Effector CD4-positive, alpha-beta T cell (primary cell): ENCODE data around the gene ADCY2.
A peak's percentile ranks its signal among the peaks of the same experiment; 100 is the strongest.

ENCODE experiments used
- DNase-seq: peaks from one replicate; pipeline ENCODE4 v3.0.0-alpha.2; 2020

Gene ADCY2

GRCh38 chr5:7849681-7850394 lies 453.9 kb downstream of the ADCY2 start:
- no peak for DNase-seq

DNA sequence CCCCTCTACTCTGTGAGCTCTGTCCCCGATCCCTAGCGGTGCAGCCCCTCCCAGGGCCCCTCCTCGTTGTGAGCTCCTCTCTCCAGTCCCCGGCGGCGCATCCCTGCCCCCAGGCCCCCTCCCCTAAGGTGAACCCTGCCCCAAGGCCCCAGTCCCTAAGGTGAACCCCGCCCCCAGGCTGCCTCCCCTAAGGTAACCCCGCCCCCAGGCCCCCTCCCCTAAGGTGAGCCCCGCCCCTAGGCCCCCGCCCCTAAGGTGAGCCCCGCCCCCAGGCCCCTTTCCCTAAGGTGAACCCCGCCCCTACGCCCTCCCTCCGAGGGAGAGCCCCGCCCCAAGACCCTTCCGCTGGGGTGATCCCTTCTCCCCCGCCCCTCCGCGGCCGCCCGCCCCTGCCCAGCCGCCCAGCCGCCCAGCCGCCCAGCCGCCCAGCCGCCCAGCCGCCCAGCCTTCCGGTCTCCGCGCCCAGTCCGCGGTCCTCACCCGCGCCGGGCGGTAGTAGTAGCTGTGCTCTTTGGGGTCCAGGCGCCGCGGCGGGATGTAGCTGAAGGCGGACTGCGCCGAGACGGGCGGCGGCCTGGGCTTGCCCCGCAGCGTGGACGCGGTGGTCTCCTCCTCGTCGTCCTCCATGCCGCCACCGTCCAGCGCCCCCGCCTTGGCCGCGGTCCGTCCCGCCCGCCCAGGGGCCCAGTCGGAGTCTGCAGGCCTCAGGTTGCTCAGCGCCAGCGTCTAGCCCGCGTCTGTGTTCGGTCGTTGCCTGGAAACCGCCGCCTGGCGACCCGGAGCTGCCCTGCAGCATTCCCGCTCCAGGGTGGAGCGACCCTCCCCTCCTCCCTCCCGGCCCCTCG lies 454.7 kb downstream of the ADCY2 start, which contains the start of gene CFAP90:
Gene CFAP90 (minus strand): TSS at position 739 of the 845 bp plus-strand sequence. CDS start 112 bp downstream, at position 627.
- peak; percentile 20 for DNase-seq

- no peak for DNase-seq
Observed at GRCh38 chr5:7851240-7851592, 455.3 kb downstream of the ADCY2 start.

GRCh38 chr5:7851617-7852289 lies 455.8 kb downstream of the ADCY2 start:
- DNase-seq: no peak

GRCh38 chr5:7852542-7852941 lies 456.6 kb downstream of the ADCY2 start:
- DNase-seq: no peak

GRCh38 chr5:7852988-7853387 lies 457.1 kb downstream of the ADCY2 start:
- DNase-seq: no peak

DNA sequence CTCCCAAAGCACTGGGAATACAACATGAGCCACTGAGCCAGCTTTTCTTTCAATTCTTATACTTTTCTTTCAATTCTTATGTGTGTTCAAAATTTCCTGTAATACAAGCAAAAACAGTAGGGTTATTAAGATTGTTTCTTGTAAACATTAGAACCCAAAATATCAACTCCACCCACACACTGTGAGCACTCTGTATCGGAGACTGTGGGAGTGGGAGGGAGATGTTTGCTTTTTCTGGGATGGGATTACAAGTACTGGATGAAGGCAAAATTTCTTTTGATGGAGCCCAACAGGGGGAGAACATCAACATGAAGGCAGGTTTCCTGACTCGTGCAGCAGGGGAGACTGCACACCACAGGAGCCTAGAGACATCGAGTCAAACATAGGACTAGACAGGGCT lies 459.7 kb downstream of the ADCY2 start:
- no peak for DNase-seq

DNA sequence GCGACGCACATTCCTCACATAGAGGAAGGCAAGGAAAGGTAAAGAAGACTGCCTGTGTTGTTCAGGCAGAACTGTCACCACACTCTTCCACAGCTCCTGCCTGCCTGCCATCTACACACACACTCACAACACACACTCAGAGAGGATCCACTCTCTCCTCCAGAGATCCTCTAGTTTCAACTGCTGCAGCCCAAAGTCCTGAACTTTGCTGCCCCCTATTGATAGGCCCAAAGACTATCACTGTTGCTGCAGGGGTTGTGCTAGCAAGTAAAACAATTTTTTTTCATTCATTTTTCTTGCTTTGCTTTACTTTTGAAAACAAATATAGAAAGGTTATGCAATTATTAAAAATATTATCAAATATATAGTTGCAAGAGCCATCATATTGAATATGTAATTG lies 460.9 kb downstream of the ADCY2 start:
- DNase-seq: no peak

DNA sequence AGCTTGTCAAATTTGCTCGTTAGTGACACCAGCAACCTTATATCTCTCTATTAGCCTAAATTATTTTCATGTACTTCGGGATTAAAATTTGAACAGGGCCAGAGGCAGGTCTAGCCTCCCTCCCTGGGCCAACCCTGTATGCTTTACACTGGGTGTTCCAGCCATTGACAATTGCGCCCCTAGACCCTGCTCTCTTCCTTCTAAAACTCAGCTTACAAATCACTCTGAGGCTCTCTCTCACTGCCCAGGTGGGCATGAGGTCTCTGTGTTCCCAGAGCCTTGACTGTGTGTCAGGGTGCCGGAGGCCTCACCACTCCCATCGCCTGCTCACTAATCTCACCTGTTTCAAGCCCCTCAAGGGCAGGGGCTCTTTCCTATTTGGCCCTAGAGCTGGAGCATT lies 461.4 kb downstream of the ADCY2 start:
- no peak for DNase-seq

- no peak for DNase-seq
Observed at GRCh38 chr5:7857926-7858632, 462.1 kb downstream of the ADCY2 start.

DNA sequence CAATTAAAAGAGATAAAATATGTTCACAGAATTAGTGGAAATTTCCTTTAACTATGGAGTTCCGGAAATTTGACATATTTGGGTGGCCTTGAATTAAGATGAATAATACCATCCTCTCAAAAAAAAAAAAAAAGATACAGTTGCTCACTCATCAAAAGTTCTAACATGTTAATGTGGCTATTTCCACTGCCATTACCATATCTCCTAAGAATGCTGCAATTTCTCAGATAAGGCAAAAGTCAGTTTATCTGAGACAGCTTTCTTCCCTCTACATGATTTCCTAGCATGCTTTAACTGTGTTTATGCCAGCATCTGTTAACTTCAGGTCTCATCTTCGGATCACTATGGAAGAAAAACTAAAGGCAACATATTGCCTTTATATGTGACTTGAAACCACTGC lies 470.3 kb downstream of the ADCY2 start:
- no peak for DNase-seq

DNA sequence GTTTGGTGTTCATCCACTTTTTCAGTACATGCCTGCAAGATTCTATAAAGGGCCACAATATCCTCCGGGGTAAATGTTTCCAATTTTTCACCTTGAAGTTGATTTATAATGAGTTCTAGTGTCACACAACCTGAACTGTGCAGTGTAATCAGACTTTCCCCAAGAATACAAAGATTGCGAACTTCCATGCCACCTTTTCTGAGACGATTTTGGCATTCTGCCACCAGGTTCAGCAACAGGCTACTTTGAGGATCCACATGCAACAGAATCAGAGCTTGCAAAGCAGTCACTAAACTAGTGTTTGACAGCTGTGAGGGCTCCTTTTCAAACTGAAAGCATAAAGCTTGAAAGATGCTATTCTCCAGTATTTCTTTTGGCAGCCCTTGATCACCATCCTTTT lies 471.3 kb downstream of the ADCY2 start:
- no peak for DNase-seq

DNA sequence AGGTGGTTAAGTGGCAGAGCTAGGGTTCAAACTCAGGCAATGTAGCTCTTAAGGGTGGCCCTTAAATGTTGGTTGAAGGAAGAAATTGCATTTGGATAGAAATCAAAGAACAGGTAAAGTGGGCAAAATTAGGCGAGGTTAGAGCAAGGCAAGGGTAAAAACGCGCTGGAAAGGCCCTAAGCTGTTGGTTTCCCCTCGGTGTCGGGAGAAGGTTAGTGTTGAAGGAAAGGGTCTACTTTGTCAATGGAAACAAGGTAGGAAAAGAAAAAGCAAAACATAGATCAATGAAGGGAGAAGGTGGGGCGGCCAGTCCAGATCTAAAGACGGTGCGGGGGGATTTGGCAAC lies 472.5 kb downstream of the ADCY2 start:
- DNase-seq: no peak

DNA sequence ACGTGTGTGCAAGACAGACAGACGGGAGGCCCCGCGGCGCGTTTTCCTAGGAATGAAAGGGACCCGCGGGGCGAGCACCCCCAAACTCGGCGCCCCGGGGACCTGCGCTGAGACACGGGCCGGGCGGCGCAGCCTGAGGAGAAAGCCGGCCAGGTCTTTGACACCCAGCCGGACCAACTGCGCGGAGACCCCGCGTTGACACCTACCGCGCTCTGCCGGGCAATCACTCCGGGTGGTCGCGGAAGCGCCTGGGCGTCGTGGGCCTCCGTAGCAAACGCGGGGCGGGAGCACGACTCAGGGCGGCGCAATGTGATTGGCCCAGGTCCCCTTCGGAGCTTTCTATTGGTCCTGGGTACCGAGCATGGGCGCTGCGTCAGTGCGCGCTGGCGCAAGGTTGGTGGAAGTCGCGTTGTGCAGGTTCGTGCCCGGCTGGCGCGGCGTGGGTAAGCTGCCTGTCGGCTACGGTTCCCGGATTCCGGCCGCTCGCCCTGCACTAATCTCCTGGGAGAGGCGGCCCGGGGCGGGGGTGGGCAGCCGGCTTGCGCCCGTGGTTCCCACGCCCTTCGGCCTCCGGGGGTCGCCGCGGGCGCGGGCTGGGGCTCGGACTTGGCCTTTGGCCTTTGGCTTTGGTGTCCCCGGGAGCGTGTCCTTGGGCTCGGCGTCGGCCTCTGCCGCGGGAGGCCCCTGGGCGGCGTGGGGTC lies 473.0 kb downstream of the ADCY2 start, which contains the start of the genes FASTKD3 and MTRR:
Gene FASTKD3 (minus strand): TSS at position 259 of the 701 bp plus-strand sequence. CDS start 948 bp downstream, outside the sequence.
Gene MTRR (plus strand): TSS at position 376 of the 701 bp plus-strand sequence. CDS start 1,647 bp downstream, outside the sequence.
- DNase-seq: peak; percentile 89

GRCh38 chr5:7869474-7870136 lies 473.7 kb downstream of the ADCY2 start:
- no peak for DNase-seq

DNA sequence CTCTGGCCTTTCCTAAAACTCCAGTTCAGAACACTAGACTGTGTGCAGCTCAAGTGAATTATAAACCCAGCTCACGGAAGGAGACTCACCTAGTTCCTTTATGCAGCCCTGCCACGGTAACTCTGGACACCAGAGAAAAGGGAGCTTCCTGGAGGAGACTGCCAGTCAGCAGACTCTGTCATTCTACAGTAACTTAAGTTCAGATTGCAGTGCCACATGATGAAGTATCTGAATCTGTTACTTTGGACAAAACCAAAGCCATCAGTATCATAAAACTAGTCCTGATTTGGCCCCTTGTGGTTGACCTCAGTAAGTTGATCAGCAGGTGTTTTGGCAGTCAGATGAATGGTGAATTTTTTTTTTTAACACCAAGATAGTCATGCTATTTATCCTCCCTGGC lies 475.7 kb downstream of the ADCY2 start:
- no peak for DNase-seq

DNA sequence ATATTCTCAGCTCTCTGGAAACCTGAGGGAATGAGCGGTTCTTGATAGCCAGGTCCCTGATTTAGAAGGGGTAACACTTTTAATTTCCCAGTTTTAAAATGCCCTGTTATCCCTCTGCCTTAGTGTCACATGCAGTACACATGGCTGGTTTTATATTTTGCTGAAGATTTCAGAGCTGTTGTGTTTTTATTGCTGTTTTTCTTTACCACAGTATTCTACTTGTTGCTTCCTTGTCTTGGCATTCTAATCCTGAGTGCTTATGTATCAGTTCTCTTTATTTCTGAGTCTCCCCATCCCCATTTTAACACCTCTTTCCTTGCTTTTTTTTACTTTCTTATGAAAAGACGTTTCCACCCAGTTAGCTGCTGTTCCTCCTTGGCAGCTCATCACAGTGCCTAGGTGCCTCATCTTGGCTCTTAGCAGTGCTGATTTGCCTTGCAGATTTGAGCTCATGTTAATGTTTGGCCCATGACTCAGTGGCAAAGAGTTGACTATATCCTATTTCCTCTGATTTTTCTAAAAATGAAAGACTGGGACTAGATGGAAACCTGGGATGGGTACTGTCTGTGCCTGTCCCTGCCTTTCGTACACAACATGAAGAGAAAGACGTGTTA lies 476.7 kb downstream of the ADCY2 start:
- no peak for DNase-seq

GRCh38 chr5:7873216-7873615 lies 477.3 kb downstream of the ADCY2 start:
- DNase-seq: no peak

- no peak for DNase-seq
Observed at GRCh38 chr5:7874639-7875038, 478.7 kb downstream of the ADCY2 start.

GRCh38 chr5:7875151-7875550 lies 479.2 kb downstream of the ADCY2 start:
- no peak for DNase-seq

- DNase-seq: no peak
Observed at GRCh38 chr5:7876867-7877266, 480.9 kb downstream of the ADCY2 start.
